Measurements from ENCODE around the gene RPP38.

The RPP38 gene

DNA sequence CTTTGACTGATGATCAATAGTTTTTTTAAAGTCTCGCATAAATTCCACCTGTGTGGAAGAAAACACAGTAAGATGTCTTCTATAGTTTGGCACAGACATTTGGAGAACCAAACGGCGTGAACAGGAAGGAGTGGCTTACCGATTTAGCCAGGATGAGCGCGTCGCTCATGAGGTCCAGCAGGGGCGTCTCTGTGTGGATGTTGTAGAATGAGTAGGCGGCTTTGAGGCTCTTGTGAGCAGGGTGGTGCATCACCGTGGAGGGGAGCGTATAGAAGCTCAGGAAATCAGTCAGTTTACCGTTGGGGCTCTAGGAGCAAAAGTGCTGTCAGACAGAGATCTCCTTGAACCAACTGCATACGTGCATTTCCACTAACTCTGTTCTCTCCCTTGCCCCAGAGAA is 15.5 kb downstream of the RPP38 start:
- no peak for DNase-seq (ENCODE audit: low read depth)

DNA sequence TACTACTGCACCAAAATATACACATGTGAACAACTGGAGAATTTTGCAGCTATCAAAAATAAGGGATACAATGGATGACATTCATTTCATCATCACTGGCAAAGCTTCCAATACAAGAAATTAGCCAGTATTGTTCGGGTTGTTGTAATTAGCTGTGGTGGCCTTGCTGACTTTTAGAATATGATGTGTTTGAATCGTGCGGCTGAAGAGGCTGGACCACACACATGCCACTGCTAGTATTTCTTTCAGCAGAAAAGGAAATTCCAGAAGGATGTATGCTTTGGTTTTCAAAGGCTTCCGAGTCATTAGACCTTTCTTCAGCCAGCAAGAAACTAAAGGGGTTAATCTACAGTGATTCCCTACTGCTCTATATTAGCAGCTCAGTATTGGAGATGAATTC is 16.6 kb downstream of the RPP38 start:
- DNase-seq (ENCODE audit: low read depth), result no peak

DNA sequence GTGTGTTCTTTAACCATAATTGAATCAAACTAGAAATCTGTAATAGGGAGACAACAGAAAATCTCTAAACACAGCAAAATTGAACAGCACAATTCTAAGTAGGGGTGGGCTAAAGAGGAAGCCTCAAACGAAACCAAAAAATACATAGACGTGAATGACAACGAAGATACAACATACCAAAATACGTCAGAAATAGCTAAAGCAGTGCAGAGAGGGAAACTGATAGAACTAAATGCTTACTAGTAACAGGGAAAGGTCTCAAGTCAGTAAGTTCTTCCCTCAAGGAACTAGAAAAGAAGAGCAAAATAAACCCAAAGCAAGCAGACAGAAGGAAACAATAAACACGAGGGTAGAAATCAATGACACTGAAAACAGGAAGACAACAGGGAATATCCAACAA is 19.1 kb downstream of the RPP38 start:
- no peak for DNase-seq (ENCODE audit: low read depth)

DNA sequence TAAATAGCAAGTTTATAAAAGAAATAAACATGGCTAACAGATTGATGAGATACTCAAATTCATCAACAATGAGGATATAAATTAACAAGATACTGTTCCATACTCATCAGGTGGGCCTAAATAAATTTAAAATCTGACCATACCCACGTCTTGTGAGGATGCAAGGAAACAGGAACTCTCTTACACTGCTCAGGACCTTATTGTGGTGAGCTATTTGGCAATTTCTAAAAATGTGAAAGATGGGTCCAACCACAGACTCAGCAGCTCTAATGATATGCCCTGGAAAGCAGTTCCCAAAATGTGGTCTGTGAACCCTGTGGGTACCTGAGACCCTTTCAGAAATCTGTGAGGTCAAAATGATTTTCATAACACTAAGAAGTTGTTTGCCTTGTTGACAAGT is 21.5 kb downstream of the RPP38 start:
- no peak for DNase-seq (ENCODE audit: low read depth)

DNA sequence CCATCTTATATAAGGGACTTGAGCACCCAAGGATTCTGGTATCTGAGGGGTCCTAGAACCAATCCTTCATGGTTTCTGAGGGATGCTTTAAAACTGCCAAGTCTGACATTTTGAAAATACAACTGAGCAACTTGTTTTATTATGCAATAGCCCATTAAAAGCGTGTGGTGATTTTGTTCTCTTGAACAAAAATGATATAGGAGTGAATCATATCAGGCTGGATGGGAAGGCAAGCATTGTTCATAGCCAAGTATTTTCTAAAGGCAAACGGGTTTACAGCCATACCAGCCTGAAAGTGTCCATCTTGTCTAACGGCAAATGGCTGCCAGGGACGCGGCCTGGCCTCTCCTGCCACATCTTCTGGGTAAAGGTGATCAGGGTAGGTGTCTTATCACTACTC is 23.4 kb downstream of the RPP38 start:
- DNase-seq (ENCODE audit: low read depth), result peak; percentile 41

DNA sequence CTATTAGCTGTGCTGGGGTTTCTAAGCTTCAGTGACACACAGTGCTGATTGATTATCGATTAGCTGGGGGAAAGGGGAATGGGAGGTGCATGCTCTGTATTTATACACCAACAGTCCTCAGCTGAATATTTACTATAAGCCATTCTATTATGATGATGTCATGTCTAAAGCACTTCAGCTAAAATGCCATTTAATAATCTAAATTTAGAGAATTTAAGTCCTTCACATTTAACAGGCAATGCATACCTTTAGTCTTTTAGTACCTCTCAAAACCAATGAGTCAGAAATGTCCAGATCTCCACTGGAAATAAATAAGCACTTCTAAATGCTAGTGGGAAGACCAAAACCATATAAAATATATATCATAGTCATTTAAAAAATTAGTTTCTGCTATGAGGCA is 24.6 kb downstream of the RPP38 start:
- no peak for DNase-seq (ENCODE audit: low read depth)

DNA sequence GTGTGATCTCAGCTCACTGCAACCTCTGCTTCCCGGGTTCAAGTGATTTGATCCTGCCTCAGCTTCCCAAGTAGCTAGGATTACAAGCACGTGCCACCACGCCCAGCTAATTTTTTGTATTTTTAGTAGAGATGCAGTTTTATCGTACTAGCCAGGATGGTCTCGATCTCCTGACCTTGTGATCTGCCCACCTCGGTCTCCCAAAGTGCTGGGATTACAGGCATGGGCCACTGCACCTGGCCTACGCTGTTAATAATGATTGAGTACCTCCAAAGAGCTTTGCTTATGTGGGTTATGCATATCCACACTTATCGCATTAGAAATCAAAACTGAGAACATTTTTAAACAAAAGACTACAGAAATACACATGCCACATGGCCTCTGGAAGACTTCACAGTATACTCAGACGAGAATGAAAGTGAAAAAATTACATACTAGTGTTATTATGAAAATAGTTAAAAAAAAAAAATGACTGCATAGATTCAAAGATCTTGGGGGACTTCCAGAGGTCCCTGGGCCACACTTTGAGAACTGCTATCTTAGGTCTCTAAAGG is 25.4 kb downstream of the RPP38 start:
- no peak for DNase-seq (ENCODE audit: low read depth)

DNA sequence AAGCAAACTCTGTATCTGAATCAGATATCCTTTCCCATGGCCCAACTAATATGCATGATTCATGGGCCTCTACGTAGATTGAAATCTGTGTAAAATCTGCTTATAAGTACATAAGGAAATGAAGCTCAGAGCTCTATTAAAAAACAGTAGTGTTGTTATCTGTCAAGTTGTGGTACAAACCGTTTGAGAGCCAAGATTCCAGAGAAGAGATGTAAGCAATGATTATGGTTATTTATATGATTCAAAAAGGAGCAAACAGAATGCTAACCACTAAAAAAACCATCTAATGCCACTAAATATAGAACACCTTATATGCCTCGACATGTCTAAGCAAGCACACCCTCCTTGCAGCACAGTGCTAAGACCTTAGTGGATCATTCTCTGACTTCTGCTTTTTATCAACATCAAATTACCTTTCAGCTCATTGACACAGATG is 26.6 kb downstream of the RPP38 start:
- no peak for DNase-seq (ENCODE audit: low read depth)

DNA sequence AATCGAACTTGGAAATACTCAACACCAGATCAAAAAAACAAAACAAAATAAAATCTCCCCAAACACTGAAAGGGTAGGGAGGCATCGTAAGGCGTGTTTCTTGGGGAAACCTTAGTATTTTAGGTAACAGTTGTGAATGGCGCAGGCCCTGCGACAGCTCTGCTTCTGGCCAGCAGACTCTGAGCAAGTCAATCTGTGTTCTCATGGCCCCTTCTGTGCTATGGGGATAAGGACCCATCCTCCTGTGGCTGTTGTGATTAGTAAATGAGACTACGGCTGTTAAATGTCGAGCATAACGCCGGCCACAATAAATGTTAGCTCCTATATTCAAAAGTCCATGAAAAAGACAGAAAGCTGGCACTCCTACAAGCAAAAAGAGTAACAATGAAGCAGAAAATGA is 27.0 kb downstream of the RPP38 start:
- DNase-seq (ENCODE audit: low read depth), result no peak

DNA sequence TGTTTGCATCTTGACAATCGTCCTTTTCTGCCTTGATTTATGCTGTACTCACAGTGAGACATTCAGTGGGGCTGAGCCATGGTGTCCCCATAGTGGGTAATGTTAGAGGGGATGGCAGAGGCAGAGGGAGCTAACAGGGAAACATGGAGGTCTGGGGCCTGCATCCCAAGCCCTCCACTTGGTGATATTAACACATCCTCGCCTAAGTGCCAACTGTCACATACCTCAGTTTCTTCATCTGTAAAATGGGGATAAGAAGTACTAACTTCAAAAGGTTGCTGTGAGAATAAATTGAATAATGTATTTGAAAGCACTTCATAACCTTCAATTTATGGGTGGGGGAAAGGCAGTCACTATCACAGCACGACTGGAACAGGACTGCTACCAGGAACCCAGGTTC is 27.8 kb downstream of the RPP38 start:
- no peak for DNase-seq (ENCODE audit: low read depth)

DNA sequence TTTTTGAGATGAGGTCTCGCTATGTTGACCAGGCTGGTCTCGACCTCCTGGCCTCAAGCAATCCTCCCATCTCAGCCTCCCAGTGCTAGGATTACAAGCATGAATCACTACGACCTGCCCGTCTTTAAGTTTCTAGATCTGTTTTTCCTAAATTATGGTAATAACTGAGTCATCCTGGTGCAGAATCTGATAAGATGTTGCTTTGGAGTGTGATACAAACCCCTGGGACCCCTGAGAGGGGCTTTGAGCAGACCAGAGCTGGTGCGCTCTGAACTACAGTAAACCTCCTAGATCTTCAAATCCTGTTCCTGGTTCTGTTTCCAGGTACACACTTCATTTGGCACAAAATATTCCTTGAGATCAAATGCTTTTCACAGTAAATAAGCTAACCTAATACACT is 34.2 kb downstream of the RPP38 start:
- no peak for DNase-seq (ENCODE audit: low read depth)

DNA sequence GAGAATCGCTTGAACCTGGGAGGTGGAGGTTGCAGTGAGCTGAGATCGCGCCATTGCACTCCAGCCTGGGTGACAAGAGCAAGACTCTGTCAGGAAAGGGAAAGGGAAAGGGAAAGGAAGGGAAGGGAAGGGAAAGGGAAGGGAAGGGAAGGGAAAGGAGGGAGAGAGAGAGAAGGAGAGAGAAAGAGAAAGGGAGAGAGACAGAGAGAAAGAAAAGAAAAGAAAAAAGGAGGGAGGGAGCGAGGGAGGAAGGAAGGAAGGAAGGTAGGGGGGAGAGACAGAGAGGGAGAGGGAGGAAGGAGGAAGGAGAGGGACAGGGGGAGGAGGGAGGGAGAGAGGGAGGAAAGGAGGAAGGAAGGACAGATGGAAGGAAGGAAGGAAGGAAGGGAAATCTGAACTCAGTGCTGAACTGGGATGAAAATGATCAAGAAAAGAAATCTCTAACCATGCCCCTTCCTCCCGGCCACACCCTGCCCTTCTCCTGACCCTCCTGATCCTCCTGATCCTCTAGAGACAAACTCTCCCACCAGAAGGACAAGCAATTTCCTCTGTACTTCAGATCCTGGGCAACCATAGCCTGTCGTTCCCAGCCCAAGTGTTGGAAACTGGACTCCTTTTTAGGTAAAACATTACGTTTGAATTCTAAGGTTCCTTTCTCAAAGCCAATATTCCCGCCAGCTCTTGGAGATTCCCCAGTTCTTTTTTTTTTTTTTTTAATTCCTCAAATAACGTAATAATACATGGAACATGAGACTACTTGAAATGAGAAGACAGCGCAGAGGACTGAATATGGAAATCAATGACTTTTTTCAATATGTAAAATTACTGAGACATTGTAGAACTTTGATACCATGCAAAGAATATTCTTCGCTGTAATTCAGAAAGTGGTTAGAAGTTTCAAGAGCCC is 39.2 kb downstream of the RPP38 start:
- DNase-seq (ENCODE audit: low read depth), result no peak

DNA sequence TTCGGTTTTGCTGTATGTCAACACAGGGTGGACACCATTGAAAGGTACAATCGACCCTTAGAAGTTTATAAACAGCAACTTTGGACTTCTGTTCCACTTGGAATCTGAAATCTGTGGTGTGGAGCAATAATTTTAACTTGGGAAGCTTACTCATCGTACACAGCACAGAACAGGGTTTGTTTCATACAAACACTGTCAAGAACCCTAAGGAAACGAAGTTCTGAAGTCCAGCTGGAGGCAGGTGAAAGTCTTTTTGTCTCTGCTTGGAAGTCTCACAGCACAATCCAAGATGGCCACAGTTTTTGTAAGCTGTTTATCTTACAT is 39.8 kb downstream of the RPP38 start:
- DNase-seq (ENCODE audit: low read depth), result no peak

DNA sequence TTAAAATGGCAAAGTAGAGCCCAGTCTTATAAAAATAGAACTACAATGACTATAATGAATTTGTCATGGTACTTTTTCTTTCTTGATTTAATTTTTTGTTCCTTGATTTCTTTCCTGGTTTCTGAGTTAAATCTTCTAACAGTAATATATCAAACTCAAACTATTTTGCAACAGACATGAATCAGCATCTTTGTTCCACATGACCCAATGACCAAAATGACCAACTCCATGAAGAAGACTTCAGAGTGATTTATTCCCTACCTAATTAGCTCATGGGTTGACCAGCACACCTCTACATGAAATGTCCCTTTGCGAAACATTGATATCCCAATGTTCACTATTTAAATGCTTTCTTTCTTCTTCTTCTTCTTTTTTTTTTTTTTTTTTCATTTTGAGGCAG is 40.5 kb downstream of the RPP38 start:
- DNase-seq (ENCODE audit: low read depth), result no peak

DNA sequence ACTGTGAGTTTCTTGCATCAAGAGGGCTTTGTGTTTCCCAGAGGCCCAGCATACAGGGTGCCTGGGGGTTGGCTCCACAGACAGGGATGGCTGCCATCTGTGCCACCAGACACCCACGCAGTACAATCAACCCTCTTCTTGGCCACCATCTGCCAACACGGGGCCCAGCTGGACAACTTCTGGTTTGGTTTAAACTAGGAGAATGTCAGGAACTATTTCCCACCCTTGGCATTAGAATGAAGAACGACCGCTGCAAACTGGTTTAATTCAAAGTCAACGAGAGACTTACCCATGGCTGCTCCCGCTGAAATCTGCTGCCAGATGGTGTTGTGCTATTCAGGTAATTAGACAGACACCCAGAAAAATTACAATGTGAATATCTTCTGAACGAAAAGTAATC is 43.5 kb downstream of the RPP38 start:
- no peak for DNase-seq (ENCODE audit: low read depth)

DNA sequence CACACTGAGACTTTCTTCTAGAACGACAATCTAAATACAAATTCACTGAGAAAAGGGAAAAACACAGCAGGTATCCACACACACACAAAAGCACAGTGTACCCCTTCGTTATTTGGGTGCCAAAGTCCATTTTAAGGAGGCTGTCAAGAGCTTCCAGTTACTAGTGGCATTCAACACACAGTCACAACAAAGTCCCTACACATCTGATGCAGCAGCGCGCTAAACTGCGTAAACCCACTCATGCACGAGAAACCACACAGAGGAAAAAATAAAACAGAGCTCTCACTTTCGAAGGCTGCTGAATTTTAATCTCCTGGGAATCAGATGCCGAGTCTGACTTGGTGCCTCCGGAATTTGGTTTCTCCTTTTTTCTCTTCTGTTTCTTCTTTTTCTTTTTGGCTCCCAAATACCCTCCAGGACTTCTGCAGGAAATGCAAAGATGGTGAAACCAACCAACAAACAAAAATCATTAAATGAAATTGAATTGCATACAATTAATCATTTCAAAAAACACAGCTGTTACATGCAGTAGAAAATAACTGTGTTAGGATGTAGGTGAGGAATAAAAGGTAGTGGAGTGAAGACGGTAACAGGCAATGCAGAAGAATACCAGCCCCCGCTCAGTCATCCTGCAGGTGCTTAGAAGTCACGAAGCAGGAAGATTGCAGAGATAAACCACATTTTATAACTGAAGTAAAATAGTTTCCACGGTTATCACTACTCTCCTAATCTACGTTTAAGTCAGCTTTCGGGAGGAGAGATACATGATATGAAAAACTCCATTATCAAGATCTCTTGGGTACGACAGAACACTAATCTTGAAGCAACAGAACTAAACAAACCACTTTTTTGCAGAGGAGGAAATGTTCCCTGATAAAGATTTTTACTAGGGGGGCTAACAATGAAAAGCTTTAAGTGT is 44.2 kb downstream of the RPP38 start:
- DNase-seq (ENCODE audit: low read depth), result no peak

DNA sequence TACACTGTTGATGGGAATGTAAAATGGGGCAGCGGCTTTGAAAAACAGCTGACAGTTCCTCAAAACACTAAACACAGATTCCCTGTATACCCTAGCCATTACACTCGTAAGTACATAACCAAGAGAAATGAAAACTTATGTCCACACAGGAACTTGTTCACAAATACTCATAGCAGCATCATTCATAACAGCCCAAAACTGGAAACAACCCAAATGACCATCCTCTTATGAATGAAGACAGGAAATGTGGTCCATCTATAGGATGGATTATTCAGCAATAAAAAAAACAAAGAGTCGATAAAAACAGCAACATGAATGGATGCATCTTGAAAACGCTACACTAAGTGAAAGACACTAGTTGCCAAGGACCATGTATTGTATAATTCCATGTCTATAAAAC is 47.6 kb downstream of the RPP38 start:
- no peak for DNase-seq (ENCODE audit: low read depth)

DNA sequence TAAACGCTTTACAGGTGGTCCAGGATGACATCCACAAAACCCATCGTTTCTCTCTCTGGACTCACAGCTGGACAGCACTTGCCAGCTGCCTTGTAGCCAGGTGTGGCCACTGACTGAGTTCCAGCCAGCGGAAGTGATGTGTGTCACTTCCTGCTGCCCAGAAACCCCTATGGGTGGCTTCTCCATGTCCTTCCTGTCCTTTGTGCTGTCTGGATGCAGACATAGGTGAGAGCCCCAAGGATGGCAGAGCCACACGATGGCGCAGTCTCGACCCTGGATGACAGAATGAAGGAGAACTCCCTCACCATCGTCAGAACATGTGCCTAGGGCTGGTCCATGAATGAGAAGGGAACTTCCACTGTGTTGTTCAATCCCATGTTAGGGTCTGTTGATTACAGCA is 49.2 kb downstream of the RPP38 start:
- DNase-seq (ENCODE audit: low read depth), result no peak

DNA sequence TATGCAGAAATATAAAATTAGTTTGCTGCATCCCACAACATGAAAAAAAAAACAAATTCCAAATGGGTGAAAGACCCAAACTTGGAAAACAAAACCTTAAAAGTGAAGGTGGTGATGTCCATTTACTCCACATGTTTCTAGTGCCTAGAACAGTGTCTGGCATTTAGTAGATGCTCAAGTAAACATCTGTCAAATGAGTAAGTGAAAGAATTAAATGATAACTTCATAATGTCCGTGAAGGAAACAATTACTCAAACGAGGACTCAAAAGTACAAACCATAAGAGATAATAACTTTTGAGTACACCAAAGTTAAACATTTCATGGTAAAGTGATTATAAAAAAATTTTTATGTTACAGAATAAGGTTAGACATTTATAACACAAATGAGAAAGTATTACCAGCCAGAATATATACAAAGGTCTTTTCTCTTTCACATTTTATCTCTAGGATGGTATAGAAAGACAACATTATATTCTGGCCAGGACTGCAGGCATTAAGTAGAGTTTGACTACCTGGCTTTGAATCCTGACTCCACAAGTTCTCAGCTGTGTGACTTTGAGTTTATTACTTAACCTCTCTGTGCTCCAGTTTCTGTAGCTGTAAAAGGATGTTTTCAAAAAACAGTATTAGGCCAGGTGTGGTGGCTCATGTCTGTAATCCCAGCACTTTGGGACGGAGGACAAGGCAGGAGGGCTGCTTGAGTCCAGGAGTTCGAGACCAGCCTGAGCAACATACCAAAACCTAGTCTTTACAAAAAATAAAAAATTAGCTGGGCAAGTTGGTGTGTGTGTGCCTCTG is 50.6 kb downstream of the RPP38 start:
- no peak for DNase-seq (ENCODE audit: low read depth)

DNA sequence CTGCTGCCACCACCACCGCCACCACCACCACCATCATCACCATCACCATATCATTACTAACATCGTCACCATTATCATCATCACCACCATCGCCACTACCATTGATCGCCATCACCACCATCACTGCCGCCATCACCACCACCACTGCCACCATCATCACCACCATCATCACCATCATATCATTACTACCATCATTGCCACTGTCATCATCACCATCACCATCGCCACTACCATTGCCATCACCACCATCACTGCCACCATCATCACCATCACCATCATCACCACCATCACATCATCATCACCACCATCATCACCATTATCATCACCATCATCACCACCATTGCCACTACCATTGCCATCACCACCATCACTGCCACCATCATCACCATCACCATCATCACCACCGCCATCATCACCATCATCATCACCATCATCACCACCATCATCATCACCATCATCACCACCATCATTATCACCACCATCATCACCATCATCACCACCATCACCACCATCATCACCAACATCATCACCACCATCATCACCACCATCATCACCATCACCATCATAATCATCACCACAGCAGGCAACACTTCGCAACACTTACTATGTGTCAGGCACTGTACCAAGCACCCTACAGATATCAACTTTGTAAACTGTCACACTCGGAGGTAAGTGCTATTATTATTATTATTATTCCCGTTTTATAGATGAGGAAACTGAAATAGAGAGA is 52.1 kb downstream of the RPP38 start:
- no peak for DNase-seq (ENCODE audit: low read depth)

DNA sequence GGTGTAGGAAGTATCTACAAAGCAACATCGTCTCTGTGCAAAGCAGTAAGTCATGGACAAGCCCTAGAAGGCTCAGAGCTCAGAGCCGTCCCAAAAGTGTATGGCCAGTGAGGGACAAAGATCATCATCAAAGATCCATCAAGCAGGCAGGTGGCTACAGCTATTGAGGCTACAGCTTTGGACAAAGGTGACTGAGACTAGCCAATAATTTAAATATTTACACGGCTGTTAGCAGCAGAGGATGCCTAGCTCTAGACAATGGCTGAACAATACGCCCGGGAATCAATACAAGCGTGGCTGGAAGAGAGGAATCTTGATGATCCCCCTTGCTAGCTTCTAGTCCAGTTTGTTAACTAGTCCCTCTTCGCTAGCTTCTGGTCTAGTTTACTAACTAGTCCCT is 53.4 kb downstream of the RPP38 start:
- no peak for DNase-seq (ENCODE audit: low read depth)

DNA sequence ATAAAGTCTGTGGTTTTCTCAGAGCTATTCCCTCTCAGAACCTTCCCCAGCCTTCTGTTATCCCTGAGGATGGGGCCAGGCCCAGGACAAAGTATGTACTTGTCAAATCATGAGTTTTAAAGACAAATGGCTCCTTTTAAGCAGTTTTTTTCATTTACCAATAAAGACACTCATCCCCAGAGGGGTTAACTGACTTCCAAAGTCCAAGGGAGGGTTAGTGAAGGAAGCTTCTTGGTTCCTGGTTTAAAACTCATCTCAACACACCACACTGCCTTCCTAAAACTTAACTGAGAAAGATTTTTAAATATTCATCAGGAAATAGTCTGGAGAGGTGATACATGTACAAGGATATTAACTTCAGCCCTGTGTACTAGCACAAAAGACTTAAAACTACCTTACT is 55.4 kb downstream of the RPP38 start:
- DNase-seq (ENCODE audit: low read depth), result no peak

Measured in stromal cell of bone marrow (primary cell).